PC-3 (cell line): ENCODE measurements around the gene ADAM23.

ENCODE experiments used
- CTCF ChIP-seq: fragments of 300-600 bp; sonication (generic); conservative IDR thresholded peaks from 2 replicates; pipeline ENCODE4 v1.5.1; 2017; ENCODE audit warnings: antibody characterized with exemption, low read depth, mild to moderate bottlenecking, low read length
- EZH2 ChIP-seq: fragments of 300-600 bp; sonication (generic); IDR thresholded peaks from one replicate; pipeline ENCODE4 v1.6.1; 2017; ENCODE audit warnings: antibody characterized with exemption, mild to moderate bottlenecking, low read length; ENCODE audit not compliant: unreplicated experiment
- EZH2phosphoT487 ChIP-seq: fragments of 300-600 bp; sonication (generic); IDR thresholded peaks from 2 replicates; pipeline ENCODE4 v1.6.1; 2018; ENCODE audit warnings: mild to moderate bottlenecking, antibody characterized with exemption, low read length, borderline replicate concordance

GRCh38 chr2:206502729-206503128, 59.4 kb downstream of the ADAM23 start:
- TF ChIP-seq CTCF = no peak
- TF ChIP-seq EZH2 = no peak
- no peak for TF ChIP-seq EZH2phosphoT487
